Fibroblast of skin of scalp (primary cell): ENCODE measurements around the gene LAMTOR4.
"Not testable (repeated sequence)": the region's sequence is repeated elsewhere in the genome, so short reads cannot be mapped to it uniquely, and the experiment has no call there.

Source experiments
- DNase-seq: peaks from one replicate; pipeline ENCODE4 v3.0.0-alpha.2; 2013

LAMTOR4 gene

DNA sequence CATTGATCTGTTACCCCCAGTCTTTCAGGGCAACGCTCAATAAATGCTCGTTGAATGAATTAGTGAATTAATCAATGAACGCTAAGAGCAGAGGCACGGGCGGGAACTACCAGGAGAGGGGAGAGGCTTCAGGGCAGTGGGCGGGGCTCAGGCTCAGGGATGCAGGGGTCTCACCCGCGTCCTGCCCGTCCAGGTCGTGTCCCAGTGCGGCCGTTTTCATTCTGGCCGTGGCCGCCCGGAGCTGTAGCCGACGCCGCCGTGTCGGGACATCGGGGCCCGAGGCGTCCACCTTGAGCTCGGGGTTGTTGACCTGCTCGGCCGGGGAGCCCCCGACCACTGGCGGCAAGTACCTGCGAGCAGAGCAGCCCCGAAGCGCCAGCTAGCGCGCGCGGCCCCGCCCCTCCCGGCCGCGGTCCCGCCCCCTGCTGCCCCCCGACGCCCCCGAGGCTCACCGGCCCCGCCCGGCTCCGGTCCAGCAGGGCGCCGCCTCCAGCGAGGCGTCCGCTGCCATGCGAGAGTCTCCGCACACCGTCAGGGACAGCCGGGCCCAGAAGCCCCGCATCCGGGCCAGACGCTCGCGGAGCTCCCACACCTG is 22.5 kb downstream of the LAMTOR4 start:
- DNase-seq: no peak

- no peak for DNase-seq
Observed at GRCh38 chr7:100171840-100172239, 23.1 kb downstream of the LAMTOR4 start.

DNA sequence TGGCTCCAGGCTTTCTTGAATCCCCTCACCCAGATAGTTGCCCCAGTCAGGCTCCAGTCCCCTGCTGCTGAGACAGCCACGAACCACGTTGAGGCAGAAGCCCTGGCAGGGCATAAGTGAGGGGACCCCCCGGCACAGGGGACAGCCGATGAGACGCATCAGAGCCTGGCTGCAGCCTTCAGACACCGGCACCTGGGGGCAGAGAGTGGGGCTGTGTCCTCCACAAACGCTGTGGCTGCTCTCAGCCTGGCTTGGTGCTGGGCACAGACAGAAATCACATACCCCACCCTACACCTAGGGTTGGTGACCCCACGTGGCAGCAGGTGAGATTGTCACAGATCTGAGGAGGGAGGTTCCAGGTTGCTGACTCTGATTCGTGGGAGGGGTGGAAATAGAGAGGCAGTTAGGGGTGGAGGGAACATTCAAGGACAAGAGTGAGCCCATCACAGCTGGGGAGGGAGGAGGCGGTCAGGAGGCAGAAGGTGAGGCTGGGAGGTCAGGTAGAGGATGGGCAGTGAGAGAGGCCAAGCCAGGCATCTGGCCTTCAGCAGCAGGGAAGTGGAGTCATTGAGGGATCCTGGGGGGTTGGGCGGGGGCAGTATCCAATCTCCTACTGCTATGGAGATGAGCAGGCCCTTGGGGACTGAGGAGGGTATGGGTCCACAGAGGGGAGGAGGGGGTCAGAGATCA is 25.2 kb downstream of the LAMTOR4 start:
- no peak for DNase-seq

DNA sequence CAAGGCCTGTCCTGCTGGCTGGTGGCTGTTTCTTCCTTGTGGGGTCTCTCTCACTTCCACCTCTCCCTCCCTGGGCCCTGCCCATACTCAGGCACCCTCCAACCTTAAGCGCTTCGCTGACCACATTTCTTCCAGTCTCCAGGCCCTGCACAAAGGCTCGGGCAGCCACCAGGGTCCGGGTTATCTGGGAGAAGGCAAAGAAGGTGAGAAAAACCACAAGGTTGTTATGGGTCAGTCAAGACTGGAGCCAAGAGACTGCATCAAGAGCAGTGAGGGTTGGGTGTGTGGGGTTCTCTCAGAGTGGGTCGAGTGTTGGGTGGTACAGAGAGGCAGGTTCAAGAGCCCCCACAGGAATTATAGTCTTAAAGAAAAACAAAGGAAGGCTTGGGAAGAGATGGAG is 25.9 kb downstream of the LAMTOR4 start:
- no peak for DNase-seq

DNA sequence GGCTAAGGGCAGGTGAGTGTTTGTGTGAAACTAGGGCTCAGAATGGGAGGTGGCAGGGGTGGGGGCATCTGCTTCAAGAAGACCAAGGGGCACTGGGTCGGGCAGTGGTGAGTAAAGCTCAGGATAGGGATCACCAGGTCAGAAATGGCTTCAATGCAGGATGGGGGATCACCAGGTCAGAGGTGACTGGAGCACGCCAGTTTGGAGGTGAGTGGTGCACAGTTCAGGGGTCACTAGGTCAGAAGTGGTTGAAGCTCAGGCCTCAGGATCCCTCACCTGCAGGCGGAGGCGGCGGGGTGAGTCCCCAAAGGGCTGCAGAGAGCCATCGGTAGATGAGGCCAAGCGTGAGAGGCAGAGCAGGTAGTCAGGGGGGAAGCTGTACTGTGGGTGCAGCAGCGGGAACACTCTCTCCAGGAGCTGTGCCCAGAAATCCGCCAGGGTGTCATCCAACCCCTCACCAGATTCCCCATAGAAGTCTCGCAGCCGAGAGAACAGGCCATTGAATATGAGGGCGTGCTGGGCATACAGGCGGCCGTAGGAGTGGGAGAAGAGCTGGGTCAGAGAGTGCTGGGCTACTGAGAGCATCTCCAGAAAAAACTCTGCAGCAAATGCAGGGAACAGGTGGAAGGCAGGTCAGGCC is 26.7 kb downstream of the LAMTOR4 start:
- DNase-seq: no peak

DNA sequence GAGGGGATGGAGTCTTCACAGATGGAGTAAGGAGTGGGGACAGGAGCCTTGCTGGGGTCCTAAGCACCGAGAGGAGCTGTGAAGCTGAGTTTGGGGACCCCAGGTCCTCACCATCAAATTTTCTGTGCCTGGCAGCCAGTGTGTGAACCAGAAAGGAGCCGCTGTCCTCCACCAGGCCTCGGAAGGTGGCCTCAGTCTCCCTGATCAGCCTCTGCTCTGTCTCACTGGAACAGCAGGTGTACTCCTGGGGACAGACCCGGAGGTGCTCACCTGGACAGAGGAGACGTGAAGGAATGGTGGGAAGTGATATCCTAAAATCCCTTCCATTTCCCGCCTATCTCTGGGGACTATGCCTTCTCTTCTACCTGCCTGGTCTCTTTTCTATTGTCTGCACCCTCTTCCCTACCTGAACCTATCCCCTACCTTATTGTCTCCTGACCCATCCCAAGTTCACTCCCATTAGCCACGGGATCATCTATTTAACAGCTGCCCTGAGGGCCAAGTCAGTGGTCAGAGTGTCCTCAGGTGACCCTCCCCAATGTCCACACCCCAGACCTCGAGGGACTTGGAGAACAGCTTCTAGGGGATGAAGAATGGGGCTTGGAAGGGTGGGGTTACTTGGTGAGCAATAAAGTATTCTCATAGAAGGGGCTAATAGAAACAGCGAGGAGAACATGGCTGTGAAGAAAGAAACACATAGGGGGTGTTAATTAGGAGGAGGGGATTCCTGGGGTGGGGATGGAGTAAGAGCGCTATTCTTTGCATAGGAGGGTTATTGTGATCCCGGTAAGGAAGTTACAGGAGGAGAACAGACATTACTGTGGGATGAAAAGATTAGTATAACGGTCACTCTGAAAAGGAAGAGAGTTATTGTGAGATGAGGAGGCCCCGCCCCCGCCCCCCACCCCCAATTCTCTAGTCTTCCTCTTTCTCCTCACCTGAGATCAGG is 27.7 kb downstream of the LAMTOR4 start:
- no peak for DNase-seq

- DNase-seq: peak; percentile 98
Observed at GRCh38 chr7:100177045-100178001, 28.6 kb downstream of the LAMTOR4 start, which contains the start of the genes GPC2 and STAG3. GPC2 (minus strand) TSS chr7:100177381; CDS start chr7:100177199, 182 bp downstream. STAG3 (plus strand) TSS chr7:100177918; CDS start chr7:100180557, 2,639 bp downstream.

DNA sequence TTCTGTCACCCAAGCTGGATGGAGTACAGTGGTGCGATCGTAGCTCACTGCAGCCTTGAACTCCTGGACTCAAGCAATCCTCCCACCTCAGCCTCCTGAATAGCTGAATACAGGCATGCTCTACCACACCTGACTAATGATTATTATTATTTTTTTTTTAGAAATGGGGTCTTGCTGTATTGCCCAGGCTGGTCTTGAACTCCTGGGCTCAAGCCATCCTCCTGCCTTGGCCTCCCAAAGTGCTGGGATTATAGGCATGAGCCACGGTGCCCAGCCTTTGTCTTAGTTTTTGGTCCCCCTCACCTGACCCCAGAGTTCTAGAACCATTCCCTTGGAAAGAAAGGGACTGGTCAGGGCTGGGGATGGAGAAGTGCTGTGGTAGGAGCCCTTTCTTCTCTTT is 31.4 kb downstream of the LAMTOR4 start:
- not testable (repeated sequence) for DNase-seq

DNA sequence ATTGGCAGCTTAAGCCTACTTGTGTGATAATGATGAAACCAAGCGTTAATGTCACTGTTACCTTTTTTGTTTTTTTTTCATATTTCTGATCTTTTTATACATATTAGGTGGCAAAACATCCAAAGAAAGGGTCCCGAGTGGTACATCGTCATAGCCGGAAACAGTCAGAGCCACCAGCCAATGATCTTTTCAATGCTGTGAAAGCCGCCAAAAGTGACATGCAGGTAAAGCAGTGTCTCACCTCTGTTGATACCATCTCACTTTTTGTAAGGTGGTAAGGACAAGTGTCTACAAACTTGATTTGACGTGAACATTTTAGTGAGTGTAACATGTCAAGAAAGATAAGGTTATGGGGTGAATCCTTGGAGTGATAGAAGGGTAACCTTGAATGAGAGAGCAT is 33.9 kb downstream of the LAMTOR4 start:
- DNase-seq: not testable (repeated sequence)

- not testable (repeated sequence) for DNase-seq
Observed at GRCh38 chr7:100183090-100183489, 34.4 kb downstream of the LAMTOR4 start.

DNA sequence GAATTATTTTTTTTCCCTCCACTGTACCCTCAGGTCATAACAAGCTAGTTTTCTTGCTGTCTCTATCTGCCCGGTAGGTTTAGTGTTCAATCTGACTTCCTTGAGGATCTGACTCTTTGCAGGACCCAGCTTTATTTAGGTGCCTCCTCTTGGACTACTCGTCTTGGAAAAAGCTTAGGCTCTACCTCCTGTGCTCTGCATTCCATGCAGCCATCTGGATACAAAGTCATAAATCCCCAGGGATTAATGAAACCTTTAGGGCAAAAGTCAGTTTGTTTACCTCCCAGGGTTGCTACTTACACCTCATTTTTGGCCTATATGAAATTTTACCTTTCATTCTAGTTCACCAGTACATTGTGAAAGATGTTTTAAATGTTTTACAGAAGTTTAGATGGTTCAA is 37.0 kb downstream of the LAMTOR4 start:
- no peak for DNase-seq

DNA sequence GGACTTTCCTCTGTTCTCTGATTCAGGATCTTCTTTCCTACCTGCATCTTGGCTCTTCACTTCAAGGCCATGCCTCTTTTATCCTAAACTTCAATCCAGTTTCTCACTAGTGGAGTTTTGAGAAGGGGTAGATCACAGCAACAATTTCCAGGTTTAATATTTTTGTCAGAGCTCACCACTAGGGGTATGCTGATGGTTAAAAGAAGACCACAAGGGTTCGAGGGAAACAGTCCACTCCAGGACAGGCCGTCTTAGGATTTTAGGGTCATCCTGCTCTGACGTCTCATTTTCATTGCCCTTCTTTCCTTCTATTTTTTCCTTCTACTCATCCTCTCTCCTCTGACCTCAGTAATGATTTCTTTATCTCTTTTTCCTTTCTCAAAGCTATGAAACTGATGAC is 40.3 kb downstream of the LAMTOR4 start:
- no peak for DNase-seq

DNA sequence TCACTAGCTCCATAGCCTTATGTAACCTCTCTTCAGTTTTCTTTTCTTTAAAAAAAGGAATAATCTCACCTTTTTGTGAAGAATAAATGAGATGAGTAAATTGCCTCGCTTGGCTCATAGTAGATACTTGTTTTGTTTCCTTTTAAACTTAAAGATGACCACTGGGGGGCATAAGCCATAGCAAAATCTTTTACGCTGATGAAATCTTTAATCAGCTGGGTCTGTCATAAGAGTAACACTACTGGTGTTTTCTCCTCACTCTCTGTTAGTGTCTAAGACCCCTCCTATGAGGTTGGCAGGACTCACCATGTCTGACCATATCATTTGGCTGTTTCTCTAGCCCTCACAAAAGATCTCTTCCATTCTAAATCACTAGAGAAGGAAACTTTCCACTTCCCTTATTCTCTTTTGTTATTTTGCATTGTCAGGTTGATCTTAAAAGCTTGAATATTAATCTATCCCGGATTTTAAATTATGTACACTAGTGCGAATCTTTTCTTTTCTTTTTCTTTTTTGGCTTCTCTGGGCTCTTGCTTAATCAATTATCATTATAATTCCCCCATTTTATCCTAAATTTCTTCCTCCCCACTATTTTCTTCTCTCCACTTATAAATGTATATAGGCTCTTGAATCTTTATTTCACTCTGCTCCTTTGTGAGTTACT is 41.5 kb downstream of the LAMTOR4 start:
- DNase-seq: peak; percentile 82

DNA sequence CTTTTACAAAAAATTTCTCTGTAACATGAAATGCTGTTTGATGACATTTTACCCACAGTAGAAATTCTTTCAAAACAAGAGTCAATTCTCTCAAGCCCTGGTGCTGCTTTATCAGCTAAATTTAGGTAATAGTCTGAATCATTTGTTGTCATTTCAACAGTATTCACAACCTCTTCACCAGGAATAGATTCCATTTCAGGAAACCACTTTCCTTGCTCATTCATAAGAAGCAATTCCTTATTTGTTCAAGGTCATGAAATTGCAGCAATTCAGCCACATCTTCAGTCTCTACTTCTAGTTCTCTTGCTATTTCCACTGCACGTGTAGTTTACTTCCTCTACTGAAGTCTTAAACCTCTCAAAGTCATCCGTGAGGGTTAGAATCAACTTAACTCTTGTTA is 43.1 kb downstream of the LAMTOR4 start:
- peak; percentile 34 for DNase-seq

DNA sequence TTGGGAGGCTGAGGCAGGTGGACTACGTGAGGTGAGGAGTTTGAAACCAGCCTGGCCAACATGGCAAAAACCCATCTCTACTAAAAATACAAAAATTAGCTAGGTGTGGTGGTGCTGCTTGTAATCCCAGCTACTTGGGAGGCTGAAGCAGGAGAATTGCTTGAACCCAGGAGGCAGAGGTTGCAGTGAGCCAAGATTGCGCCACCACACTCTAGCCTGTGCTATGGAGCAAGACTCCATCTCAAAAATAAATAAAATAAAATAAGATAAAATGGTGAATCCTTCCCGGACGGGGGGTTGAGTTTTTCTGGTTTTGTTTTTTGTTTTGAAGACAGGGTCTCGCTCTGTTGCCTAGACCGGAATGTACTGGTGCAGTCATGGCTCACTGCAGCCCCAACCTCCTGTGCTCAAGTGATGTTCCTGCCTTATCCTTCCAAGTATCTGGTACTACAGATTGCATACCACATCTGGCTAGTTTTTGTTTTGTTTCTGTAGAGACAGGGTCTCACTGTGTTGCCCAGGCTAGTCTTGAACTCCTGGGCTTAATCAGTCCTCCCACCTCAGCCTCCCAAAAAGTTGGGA is 43.7 kb downstream of the LAMTOR4 start:
- not testable (repeated sequence) for DNase-seq

DNA sequence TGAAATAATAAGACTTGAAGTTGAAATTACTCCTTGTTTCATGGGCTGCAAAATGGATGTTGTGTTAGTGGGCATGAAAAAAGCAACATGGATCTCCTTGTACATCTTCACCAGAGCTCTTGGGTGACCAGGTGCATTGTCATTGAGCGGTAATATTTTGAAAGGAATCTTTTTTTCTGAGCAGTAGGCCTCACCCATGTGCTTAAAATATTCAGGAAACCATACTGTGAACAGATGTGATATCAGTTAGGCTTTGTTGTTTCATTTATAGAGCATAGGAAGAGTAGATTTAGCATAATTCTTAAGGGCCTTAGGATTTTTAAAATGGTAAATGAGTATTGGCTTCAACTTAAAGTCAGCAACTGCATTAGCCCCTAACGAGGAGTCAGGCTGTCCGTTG is 44.3 kb downstream of the LAMTOR4 start:
- no peak for DNase-seq

DNA sequence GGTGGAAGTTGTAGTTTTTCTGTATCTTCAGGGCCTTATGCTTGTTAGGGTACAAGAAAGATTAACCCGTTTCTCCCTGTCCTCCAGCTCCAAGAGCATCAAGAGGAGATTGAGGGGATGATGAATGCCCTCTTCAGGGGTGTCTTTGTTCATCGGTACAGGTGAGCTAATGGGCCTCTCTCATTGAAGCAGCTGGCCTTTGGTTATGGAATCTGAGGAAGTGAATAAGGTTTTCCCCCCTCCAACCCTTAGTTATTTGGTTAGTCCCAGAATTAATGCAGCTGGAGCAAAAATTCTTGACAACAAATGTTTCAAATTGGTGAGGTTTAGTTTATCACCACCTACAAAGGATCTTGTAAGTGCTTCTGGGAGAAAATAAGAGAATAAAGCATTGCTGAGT is 46.5 kb downstream of the LAMTOR4 start:
- DNase-seq: no peak

- DNase-seq: not testable (repeated sequence)
Observed at GRCh38 chr7:100195901-100196322, 47.2 kb downstream of the LAMTOR4 start.

- DNase-seq: no peak
Observed at GRCh38 chr7:100198266-100198665, 49.5 kb downstream of the LAMTOR4 start.

DNA sequence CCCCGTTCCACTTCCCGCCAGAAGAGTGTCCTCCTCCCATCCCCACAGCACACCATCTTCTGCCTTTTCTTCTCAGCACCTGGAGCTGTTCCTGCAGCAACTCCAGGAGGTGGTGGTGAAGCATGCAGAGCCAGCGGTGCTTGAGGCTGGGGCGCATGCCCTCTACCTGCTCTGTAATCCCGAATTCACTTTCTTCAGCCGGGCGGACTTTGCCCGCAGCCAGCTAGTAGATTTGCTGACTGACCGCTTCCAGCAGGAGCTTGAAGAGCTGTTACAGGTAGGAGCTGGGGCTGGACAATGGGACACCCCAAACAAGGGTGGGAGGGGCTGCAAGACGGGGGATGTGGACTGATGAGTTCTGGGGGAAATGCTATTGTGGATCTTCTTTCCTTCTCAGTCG is 52.0 kb downstream of the LAMTOR4 start:
- no peak for DNase-seq
